Fibroblast of skin of right biceps (primary cell): ENCODE data around the gene RPS15A.

Experiments used
- DNase-seq: peaks from one replicate; pipeline ENCODE4 v3.0.0-alpha.2; 2013

RPS15A gene

DNA sequence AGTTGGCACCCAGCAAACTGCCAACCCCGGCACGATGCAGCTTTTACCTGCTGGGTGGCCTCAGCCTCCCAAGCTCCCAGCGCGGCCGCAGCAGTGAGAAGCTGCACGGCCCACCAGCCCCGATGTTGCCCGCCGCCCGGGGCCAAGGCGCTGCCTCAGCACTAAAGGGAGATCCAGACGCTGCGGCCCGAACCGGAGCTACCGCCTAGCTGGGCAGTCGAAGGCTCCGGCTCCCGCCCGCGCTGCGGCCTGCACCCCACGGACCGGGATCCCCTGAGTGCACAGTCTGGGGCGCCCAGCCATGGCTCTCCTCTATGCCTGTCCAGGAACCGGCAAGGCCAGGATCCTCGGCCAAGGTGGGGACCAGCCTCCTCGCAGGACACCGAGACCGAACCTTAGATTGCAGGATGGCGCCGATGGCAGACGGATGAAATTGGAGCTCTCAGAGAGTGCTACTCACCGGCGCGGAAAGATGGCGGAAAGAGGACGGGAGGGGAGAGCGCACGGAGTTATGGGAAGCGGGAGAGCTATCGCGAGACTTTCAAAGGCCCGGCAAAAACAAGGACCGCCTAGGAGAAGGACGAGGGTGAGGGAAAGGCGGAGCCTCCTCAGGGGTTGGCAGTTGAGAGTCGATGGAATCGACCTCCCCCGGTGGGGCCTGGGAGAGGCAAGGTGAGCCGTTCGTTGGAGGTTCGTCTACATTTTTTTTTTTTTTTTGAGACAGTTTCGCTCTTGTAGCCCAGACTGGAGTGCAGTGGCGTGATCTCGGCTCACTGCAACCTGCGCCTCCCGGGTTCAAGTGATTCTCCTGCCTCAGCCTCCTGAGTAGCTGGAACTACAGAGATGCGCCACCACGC is at the start of gene RPS15A:
TSS of gene RPS15A (minus strand) at position 485 of the 857 bp plus-strand sequence. CDS start 1,221 bp downstream, outside the sequence.
- DNase-seq: peak; percentile 98

- DNase-seq: no peak
Measured at GRCh38 chr16:18839555-18839954, 49.4 kb upstream of the RPS15A start.

DNA sequence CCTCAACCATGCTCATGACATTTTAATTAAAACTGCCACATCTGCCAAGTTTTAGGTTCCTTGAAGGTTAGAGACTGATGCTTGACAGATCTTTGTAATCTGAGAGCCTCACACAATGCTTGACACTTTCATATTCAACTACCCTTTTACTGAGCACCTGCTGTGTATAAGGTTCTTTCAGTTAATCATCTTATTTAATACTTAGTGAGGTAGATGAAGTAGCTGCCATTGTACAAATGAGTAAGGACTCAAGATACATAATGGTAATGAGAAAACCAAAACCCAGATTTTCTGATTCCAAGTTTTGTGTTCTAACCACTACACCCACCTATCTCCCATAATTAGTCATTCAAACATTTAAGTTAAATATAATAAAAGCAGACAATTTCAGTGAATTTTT is 46.6 kb upstream of the RPS15A start:
- DNase-seq: no peak

DNA sequence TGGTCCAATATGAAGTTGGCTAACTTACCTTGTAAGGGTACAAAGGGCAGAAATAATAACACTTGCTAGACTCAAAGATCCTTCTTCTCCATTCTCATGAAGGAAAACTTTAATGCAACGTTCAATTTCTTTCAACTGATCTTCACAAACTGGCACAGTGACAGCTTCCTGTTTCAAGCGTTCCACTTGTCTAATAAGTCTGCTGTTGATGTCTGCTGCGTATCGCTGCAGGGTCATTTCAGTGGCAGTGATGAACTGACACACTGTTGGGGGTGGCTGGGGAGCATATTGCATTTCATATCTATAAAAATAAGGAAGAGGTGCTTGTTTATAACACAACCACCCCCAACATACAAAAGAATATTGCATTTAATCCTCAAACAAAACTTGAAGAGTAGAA is 44.7 kb upstream of the RPS15A start:
- DNase-seq: no peak

DNA sequence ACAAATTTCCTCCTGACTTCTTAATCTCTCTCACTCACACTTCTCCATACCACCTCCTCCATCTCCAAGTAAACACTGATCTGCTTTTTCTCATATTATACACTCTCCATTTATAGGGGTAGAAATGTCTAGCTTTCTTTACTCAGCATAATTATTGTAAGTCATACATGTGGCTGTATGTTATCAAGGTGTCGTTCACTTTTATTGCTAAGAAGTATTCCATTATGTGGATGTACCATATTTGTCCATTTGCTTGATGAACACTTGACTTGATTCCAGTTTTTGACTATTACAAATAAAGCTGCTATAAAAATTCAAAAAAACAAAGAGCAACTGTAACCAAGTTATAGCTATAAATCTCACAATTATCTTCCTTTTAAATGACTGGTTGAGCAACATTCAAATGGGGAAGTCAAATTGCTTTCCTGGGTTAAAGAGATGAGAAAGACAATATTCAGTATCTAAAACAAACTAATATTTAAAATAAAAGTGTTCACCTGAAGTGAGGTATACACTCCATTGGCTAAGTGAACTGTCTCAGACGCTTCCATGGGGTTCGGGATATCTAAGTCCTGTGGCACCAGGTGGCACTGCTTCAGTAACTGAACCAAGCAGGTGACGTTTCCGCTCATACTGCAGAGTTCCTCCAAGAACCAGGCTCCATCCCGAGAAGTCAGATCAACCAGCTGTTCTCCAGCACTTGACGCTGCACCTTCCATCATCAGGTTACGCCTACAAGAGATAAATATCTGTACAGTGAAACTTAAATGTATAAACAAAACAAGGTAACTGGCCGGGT is 43.8 kb upstream of the RPS15A start:
- DNase-seq: no peak

GRCh38 chr16:18832613-18833012 is 42.5 kb upstream of the RPS15A start:
- DNase-seq: no peak

DNA sequence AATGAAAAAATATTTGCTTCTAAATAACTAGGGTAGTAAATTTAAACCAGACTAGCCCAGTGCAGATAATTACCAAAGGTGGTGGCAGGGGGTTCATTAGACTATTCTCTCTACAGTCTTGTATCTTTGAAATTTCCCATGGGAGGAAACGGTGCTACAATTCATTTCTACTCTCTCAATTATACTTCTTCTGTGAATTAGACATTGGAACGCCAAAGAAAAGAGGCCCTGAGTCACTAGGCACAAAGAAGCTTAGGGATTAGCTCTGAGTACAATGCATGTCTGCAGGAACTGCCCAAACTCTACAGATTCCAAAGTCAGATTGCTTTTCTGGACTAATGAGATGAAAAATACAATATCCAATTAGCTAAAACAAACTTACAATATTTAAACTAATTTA is 41.9 kb upstream of the RPS15A start:
- DNase-seq: no peak

DNA sequence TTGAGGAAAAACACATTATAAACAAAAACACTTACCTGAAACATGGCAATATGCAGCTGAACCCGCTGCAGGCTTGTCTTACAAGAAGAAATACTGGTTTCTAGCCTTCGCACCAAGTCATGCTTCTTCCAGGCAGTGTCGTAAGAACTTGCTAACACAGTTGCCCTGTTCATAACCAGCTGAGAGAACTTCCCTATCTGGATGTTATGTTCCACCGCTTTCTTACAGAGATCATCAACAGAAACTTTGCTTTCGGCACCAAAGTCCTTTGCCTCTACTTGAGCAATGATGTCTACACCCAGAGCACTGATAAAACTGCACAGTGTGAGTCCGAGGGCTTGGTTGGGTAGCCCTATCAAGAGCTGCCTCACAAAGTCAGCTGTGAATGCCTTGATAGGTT is 39.1 kb upstream of the RPS15A start:
- DNase-seq: no peak

DNA sequence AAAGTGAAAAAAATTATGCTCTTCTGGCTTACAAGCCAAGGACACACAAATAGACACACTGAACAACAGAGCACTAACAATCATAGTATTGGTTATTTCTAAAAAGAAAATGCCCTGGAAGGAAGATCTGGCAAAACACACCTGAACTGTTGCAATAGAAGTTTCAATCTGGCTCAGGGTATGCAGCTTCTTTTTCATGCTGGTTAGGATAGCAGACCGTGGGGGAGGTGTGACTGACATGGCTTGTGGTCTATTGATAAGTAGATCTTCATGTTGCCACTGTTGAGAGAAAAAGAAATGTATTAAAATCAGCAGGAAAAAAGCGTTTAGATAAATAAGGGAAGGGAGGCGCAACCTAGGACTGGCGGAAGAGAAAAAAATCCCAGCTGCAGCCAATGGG is 37.8 kb upstream of the RPS15A start:
- DNase-seq: no peak

DNA sequence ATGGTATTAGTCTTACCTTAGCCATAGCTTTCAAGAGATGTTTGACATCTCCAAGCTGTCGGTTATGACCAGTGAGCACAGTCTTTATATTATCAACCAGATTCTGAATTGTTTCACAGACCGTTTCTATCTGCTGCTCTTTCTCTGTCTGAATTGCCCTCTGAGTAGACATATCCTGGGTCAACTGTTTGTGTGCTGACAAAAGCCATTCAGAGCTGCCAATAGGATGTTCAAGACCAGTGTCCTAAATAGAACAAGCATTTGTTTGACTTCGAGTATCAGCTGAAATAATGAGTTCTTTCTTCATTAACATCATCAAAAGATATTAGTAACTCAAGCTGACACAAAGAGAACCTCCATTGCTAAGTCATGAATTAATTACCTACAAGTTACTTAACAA is 26.2 kb upstream of the RPS15A start:
- DNase-seq: no peak

GRCh38 chr16:18811925-18812324 is 21.8 kb upstream of the RPS15A start:
- no peak for DNase-seq

GRCh38 chr16:18809165-18809564 is 19.0 kb upstream of the RPS15A start:
- DNase-seq: no peak

DNA sequence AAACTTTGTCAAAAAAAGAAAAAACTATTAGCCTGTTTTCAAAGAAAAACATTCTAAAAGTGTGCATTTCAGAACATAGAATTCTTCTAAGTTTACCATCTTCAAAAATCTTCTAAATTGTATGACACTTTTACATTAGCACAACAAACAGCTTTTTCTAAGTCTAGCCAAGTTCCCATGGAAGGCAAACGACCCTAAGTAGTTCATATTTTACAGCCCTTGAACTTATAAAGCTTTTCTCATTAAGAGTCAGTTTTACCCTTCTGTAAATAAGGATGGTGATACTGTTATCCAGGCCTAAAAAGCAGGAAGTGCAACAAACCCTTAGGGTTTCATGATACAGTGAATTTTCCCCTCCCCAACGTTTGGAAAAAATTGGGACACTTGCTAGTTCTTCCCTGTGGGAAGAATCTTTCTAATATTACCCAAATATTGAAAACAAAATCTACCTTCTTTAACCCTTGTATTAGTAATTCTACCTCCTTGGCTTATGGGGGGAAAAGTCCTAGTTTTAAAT is 15.2 kb upstream of the RPS15A start:
- no peak for DNase-seq

DNA sequence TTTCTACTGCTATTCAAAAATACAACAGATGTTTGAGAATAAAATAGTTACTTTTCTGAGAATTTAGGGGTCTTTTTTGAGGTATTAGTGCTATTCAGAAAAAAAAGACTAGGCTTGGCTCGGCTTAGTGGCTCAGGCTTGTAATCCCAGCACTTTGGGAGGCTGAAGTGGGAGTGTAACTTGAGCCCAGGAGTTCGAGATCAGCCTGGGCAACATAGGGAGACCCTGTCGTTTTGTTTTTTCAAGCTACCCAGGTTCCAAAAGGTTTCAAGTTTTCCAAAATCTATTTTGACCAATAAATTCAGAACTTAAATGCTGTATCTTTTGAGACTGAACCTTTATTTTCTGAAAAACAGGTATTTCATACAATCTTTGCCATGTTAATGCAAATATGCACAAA is 14.4 kb upstream of the RPS15A start:
- DNase-seq: no peak

- DNase-seq: peak; percentile 33
Measured at GRCh38 chr16:18803569-18804462, 13.7 kb upstream of the RPS15A start.

- no peak for DNase-seq
Measured at GRCh38 chr16:18802767-18803343, 12.7 kb upstream of the RPS15A start.

DNA sequence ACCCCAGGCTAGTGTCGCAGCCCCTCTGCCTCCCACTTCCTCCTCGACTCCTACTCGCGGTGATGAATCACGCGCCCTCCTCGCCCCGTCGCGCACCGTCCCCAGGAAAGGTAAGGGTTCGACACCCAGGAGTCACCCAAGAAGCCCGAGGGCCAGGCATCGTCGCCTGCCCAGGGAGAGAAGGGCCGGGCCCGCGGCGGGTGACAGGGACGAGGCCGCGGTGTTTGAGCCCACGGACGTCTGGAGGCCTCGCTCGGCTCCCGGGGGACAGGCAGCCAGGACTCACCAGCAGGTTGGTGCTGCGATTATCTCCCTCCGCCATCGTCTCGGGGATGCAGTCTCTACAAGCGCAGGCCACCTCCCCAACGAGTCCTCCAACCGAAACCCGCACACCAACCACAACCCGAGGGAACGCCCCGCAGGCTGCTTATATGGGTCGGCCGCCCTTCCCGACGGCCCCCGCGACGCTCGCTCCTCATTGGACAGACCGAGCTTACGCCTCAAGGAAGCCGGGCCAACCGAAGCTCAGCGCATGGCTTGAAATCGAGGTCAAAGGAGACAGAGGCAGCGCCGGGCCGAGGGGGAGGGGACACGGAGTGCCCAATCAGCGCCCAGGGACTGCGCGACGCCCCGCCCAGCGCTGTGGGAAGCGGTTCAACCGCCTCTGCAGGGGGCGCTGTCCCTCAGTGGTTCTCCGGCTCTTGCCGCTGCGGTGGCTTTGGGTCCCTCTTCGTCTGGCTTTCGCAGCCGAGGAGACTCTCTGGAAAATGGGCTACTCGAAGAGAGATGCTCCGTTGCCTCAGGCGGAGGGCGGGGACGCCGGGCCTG is 11.2 kb upstream of the RPS15A start, which contains the start of gene ARL6IP1:
TSS of gene ARL6IP1 (minus strand) at position 405 of the 828 bp plus-strand sequence. CDS start at position 322, 83 bp downstream.
- peak; percentile 100 for DNase-seq

- DNase-seq: peak; percentile 18
Measured at GRCh38 chr16:18800775-18801144, 10.6 kb upstream of the RPS15A start.

DNA sequence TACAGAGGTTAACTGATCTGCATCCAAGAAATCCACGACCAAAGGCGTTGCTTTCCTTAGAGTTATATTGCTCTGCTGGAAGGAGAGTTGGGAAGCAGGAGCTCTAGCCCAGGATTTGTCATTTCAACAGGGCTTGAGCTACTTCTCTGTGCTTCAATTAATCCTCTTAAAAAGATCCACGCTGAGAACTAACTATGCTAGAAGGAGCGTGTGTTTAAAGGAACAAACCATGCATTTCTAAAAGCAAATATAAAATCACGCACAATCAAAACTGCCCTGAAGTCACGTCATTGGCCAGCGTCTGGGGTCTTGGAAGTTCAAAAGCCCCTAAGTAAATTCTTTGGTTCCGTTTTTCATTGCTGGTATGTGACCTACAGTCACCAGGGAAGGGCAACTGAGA is 10.2 kb upstream of the RPS15A start:
- DNase-seq: no peak

DNA sequence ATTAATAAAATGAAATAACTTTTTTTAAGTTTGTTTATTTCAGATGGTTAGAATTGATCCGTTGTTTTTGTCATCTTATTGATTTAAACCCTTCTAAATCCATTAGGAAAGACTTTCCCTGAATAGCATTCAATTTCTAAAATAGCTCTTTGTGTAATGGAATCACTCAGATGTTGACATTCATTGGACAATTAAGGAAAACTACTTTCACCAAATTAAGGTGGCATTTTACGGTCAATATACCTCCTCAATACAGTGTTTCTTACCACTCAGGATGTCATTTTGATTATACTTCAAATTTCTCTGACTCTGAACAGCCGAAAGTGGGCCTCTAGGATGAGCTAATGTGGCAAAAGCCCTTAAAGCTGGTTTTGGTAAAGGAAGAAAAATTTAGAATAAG is 9.4 kb upstream of the RPS15A start:
- no peak for DNase-seq

- DNase-seq: no peak
Measured at GRCh38 chr16:18797746-18798145, 7.6 kb upstream of the RPS15A start.
